HG02938 (cell line): ENCODE data around the gene UPK3BL2.
"Not testable (repeated sequence)": the region's sequence is repeated elsewhere in the genome, so short reads cannot be mapped to it uniquely, and the experiment has no call there.

Source experiments
- ATAC-seq: cut with Tn5 transposase; IDR thresholded peaks from one replicate; pipeline ENCODE4 v1.9.1; 2021; ENCODE audit warnings: mild to moderate bottlenecking, moderate library complexity; ENCODE audit not compliant: unreplicated experiment

The UPK3BL2 gene, protein sequence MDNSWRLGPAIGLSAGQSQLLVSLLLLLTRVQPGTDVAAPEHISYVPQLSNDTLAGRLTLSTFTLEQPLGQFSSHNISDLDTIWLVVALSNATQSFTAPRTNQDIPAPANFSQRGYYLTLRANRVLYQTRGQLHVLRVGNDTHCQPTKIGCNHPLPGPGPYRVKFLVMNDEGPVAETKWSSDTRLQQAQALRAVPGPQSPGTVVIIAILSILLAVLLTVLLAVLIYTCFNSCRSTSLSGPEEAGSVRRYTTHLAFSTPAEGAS

GRCh38 chr7:102543596-102543995 is at the start of gene UPK3BL2:
TSS of gene UPK3BL2 (minus strand) at chr7:102543696. CDS start at chr7:102543636, 60 bp downstream.
- not testable (repeated sequence) for ATAC-seq

GRCh38 chr7:102592477-102593019 is 49.1 kb upstream of the UPK3BL2 start:
- peak; percentile 46 for ATAC-seq

- peak; percentile 41 for ATAC-seq
These were observed 46.4 kb upstream of the UPK3BL2 start for GRCh38 chr7:102589857-102590256.

DNA sequence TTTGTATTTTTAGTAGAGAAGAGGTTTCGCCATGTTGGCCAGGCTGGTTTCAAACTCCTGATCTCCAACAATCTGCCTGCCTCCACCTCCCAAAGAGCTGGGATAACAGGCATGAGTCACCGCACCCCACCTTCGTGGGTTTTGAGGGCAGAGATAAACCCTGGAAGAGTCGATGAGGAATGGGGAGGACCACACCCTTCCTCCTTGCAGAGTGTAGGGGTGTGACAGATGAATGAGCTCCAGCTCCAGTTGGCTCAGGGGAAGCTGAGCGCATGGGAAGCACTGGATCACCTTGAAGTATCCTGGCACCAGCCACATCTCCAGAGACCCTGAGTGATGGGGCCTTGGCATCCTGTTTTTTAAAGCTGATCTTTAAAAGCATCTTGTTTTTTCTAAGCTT is 40.0 kb upstream of the UPK3BL2 start:
- not testable (repeated sequence) for ATAC-seq

DNA sequence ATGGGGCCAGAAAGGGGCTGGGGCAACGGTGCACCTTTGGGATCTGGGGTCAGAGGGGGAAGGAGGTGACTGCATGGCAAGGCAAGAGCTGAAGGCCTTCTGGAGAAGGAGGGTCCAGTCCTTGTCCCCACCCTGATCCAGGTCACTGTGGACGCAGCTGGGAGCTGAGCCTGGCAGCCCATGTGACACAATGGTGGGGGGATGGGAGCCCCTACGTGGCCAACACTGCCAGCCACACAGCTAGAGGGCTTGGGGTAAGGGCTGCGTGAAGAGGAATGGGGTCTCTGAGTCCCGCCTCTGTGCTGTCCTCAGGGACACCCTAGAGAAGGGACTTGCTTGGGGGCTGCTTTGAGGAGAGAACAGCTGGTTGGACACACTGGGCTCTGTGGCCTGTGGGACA is 38.2 kb upstream of the UPK3BL2 start:
- not testable (repeated sequence) for ATAC-seq

DNA sequence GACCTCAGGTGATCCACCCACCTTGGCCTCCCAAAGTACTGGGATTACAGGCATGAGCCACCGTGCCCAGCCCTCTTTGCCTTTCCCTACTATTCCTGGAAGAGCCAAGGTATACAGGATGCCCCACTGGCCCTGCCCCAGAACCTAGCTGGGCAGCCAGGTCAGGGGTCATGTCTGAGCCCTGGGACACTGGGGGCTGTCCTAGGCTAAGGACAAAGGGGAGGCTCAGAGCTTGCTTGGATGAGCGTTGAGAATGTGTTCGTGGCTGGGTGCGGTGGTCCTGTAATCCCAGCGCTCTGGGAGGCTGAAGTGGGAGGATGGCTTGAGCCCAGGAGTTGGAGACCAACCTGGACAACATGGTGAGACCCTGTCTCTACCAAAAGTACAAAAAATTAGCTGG is 35.0 kb upstream of the UPK3BL2 start:
- not testable (repeated sequence) for ATAC-seq

- ATAC-seq = not testable (repeated sequence)
These were observed 34.1 kb upstream of the UPK3BL2 start for GRCh38 chr7:102577315-102578240.

GRCh38 chr7:102576363-102576762 is 32.9 kb upstream of the UPK3BL2 start:
- not testable (repeated sequence) for ATAC-seq

DNA sequence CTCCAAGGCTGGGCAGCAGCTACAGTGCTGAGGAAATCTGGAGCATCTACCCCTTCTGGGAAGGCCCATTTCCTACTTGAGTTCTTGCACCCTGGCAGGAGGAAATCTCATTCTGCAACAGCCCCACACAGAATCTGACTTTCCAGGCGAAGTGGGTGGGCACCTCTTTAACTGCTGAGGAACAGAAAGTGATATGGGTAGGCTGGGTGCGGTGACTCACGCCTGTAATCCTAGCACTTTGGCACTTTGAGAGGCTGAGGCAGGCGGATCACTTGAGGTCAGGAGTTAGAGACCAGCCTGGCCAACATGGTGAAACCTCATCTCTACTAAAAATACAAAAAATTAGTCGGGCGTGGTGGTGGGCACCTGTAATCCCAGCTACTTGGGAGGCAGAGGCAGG is 31.1 kb upstream of the UPK3BL2 start:
- ATAC-seq = not testable (repeated sequence)

GRCh38 chr7:102572261-102573239 is 29.1 kb upstream of the UPK3BL2 start, which contains the start of gene POLR2J3:
TSS of gene POLR2J3 (minus strand) at chr7:102572583. CDS start at chr7:102572521, 62 bp downstream.
- ATAC-seq = peak; percentile 87

DNA sequence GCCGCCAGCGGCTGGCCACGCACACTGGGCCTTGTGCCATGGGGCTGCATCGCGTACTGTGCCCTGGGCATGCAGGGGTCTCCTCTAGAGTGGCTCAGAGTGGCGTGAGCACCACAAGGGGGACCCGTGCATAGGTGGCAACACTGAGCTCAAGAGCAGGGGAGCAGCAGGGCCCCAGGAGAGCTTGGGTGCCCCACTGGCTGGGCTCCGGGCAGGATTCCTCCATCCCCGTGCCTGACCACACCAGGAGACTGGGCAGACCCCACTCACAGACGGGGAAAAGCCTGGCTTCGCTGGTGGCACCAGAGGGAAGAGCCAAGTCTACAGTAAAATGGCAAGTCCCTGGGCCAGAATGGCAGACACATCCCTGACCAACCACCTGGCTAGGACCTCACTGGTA is 25.1 kb upstream of the UPK3BL2 start:
- not testable (repeated sequence) for ATAC-seq

DNA sequence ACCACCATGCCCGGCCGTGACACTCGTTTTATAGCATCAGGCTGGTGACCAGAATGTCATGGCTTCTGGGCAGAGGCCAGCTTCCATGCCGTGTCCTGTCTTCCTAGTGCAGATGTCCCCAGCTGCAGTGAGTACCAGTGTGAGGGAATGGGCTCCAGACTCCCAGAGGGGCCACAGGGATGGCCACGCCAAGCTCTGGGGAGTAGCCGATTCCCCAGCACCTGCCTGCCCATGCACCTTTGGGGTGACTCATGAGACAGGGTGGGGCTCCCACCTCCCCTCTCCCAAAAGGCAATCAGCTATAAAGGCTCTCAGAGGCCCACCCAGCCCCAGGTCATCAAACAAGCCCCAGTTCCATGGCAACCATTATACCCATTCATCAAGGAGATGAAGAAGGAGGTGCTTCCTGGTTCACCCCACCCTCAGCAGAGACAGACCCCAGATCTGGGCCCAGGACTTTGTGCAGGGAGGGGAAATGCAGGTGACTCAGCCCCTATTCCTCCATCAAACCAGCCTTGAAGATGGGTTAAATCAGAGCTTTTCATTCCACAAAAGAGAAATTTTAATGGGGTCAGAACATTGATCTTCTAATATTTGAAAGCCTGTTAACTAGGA is 7.4 kb upstream of the UPK3BL2 start, which contains the start of gene SPDYE2:
Gene SPDYE2, plus strand, starts transcription at position 419 of the 615 bp plus-strand sequence. CDS start 2,030 bp downstream, outside the sequence.
- ATAC-seq = not testable (repeated sequence)

- ATAC-seq = peak; percentile 77
These were observed 2.9 kb upstream of the UPK3BL2 start for GRCh38 chr7:102546353-102546752.

GRCh38 chr7:102545288-102545687 is 1.8 kb upstream of the UPK3BL2 start:
- ATAC-seq = not testable (repeated sequence)

DNA sequence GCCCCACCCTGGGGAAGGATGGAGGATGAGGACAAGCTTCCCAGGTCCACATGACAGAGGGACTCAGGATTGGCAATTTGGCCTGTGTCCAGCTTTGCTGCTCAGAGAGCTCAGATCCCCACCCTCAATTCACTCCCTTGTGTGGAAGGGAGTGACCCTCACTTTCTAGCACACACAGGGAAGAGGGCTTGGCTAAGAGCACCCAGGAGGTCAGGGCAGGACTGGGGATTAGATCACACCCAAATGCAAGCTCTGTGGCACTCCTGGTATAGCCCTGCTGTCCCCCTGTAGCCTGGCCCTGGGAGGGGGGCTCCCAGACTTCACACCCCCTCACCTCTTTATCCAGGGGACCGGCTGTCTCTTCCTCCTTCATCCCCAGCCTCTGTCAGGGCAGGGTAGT is 876 bp upstream of the UPK3BL2 start:
- not testable (repeated sequence) for ATAC-seq

DNA sequence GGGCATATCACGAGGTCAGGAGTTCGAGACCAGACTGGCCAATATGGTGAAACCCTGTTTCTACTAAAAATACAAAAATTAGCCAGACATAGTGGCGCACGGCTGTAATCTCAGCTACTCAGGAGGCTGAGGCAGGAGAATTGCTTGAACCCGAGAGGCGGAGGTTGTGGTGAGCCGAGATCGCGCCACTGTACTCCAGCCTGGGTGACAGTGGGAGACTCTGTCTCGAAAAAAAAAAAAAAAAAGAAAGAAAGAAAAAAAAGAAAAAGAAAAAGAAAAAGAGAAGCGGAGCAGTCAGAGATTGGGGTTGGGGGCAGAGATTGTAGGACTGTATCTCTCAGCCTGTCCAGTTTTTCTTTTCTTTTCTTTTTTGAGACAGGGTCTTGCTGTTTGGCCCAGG is 725 bp downstream of the UPK3BL2 start:
- not testable (repeated sequence) for ATAC-seq

DNA sequence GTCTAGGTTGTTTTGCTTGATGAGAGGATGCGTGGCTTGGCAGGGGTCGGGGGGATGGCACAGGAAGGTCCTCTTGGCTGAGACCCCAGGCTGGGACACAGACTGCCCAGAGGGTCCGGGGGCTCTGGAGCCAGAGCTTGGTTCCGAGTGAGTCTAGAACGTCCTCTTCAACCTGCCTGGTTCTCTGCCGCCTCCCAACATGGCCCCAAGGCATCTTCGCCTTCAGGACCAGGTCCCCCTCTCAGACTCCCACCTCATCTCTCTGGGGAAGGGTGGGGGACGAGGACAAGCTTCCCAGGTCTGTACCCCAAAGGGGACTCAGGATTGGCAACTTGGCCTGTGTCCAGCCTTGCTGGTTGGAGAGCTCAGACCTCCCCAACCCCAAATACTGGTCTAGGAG is 1.4 kb downstream of the UPK3BL2 start:
- not testable (repeated sequence) for ATAC-seq

- ATAC-seq = not testable (repeated sequence)
These were observed 2.9 kb downstream of the UPK3BL2 start for GRCh38 chr7:102540604-102541003.

- ATAC-seq = not testable (repeated sequence)
These were observed 8.4 kb downstream of the UPK3BL2 start for GRCh38 chr7:102535062-102535615.
